ENCODE measurements around the gene IFI16. TPM values are rescaled to one million over a fixed set of nuclear protein-coding genes. Genes with fewer than 3 reads are reported as not detected.

The IFI16 gene
- total RNA-seq, 1 experiment from 2014 or later: 2.9 TPM

DNA sequence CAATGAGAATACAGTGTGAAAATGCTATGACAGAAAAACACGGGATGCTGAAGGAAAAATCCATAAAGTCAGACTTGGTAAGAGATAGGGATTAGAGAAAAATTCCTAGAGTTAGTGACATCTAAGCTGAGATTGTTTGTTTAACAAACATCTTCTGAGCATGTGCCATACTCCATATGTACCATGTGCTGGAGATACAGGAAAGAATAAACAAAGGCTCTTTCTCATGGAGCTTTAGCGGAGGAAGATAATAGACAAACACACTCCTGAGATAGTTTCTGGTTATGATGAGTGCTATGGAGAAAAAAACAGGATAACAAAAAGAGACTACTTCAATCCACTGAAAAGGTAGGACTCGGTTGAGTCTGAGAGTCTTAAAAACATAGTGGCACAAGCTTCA, 88.9 kb downstream of the IFI16 start:
- H4K91ac ChIP-seq (ENCODE audit: insufficient read length, low read depth, low read length): no peak overlapping the region
- no peak overlapping the region for H3K14ac ChIP-seq (ENCODE audit: insufficient read depth, low read length)
- H3K27ac ChIP-seq (ENCODE audit: insufficient read length, low read depth, low read length): no peak overlapping the region
- H3K4me1 Mint-ChIP-seq: peaks cover 0 to 3% of the 10 kb centered on the region in 2 experiments; a peak in 1 of 4 replicates
- H2BK5ac ChIP-seq (ENCODE audit: insufficient read length, low read length): no peak overlapping the region
- no peaks in the 10 kb centered on the region for H3K9me3 Mint-ChIP-seq
- no peaks in the 10 kb centered on the region for H3K27me3 ChIP-seq (ENCODE audit: insufficient read depth, low read length)
- no peak overlapping the region for H3K4ac ChIP-seq (ENCODE audit: low read depth, low read length)
- H2BK120ac ChIP-seq (ENCODE audit: low read depth, low read length, poor library complexity, severe bottlenecking): no peak overlapping the region
- no peak overlapping the region for H3T11ph ChIP-seq (ENCODE audit: low read length)
- no peak overlapping the region for H3K18ac ChIP-seq (ENCODE audit: insufficient read length, low read depth, low read length)
- no peaks in the 10 kb centered on the region for H3K23me2 ChIP-seq (ENCODE audit: insufficient read length, low read depth, low read length, poor library complexity, severe bottlenecking)
- no peak overlapping the region for H3K9ac ChIP-seq (ENCODE audit: extremely low read depth, insufficient read length, low read length)
- no peaks in the 10 kb centered on the region for H3K27me3 Mint-ChIP-seq (ENCODE audit: low read depth)
- no peak overlapping the region for H3K23ac ChIP-seq (ENCODE audit: insufficient read length, low read depth, low read length)
- H3K4me1 ChIP-seq (ENCODE audit: insufficient read depth, low read length): no peaks in the 10 kb centered on the region
- no peak overlapping the region for H2BK15ac ChIP-seq (ENCODE audit: low read depth, low read length)
- no peak overlapping the region for H3K4me2 ChIP-seq (ENCODE audit: insufficient read depth, insufficient read length, low read length)
- H3K4me3 Mint-ChIP-seq: no peak overlapping the region
- H2AFZ ChIP-seq (ENCODE audit: low read length): no peak overlapping the region
- H4K8ac ChIP-seq (replicated peaks; ENCODE audit: insufficient read length, low read depth, low read length): no peak overlapping the region
- H2AK5ac ChIP-seq (ENCODE audit: insufficient read length, low read length): no peak overlapping the region
- TF ChIP-seq, protein P1, sequence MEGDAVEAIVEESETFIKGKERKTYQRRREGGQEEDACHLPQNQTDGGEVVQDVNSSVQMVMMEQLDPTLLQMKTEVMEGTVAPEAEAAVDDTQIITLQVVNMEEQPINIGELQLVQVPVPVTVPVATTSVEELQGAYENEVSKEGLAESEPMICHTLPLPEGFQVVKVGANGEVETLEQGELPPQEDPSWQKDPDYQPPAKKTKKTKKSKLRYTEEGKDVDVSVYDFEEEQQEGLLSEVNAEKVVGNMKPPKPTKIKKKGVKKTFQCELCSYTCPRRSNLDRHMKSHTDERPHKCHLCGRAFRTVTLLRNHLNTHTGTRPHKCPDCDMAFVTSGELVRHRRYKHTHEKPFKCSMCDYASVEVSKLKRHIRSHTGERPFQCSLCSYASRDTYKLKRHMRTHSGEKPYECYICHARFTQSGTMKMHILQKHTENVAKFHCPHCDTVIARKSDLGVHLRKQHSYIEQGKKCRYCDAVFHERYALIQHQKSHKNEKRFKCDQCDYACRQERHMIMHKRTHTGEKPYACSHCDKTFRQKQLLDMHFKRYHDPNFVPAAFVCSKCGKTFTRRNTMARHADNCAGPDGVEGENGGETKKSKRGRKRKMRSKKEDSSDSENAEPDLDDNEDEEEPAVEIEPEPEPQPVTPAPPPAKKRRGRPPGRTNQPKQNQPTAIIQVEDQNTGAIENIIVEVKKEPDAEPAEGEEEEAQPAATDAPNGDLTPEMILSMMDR (conservative IDR thresholded peaks at IDR 0.05): no peak
- H3K36me3 Mint-ChIP-seq (ENCODE audit: insufficient read depth in 1 of 3, low read depth in 3 of 3): no peaks in the 10 kb centered on the region
- WGBS (ENCODE audit: extremely low coverage, insufficient read length, low lambda C conversion rate): no CpG with 5 or more reads among the region's 3 CpGs
- DNase-seq: no peak
- H3K79me2 ChIP-seq (ENCODE audit: insufficient read depth, low read length): no peaks in the 10 kb centered on the region
- no peak overlapping the region for H2BK20ac ChIP-seq (ENCODE audit: low read depth, low read length, poor library complexity, severe bottlenecking)
- H3K27ac Mint-ChIP-seq: no peak overlapping the region
- no peaks in the 10 kb centered on the region for H4K20me1 ChIP-seq (ENCODE audit: control insufficient read depth, insufficient read depth, insufficient read length)
- no peak overlapping the region for H2BK12ac ChIP-seq (ENCODE audit: insufficient read length, low read depth, low read length)
- H3K79me1 ChIP-seq (ENCODE audit: insufficient read depth, low read depth, low read length, poor library complexity, severe bottlenecking): no peaks in the 10 kb centered on the region
- H3K9me3 ChIP-seq (ENCODE audit: control insufficient read depth, low read depth, low read length): no peaks in the 10 kb centered on the region
- no peak overlapping the region for H3K56ac ChIP-seq (ENCODE audit: insufficient read length, low read depth, low read length)
- H4K5ac ChIP-seq (ENCODE audit: insufficient read length, low read depth, low read length): no peak overlapping the region
